ENCODE results near the gene ZNF747. TPM values are rescaled to one million over a fixed set of nuclear protein-coding genes. Genes with fewer than 3 reads are reported as not detected.

The ZNF747 gene
- total RNA-seq, 1 donor from 2014 or later: 8.9 TPM

DNA sequence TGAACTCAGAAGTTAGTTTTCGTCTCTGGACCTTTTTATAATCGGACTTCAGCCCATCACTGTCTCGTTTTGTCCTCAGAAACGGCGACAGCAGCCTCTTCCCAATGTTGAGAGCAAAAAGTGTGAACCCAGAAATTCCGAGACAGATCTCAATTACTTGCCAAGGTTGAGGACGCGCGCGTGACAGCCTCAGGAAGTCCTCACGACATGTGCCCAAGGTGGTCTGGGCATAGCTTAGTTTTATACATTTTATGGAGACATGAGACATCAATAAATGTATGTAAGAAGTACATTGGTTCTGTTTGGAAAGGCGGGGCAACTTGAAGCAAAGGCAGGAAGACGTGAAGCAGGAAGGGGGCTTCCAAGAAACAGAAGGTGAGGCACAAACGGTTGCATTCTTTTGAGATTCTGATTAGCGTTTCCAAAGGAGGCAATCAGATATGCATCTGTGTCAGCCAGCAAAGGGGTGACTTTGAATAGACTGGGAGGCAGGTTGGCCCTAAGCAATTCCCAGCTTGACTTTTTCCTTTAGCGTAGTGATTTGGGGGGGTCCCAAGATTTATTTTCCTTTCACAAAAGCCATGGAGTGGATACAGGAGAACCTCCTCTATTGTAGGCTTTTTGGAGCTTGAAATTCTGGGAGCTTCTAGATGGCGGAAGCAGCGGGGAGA, 583 bp upstream of the ZNF747 start:
- no peak for DNase-seq

DNA sequence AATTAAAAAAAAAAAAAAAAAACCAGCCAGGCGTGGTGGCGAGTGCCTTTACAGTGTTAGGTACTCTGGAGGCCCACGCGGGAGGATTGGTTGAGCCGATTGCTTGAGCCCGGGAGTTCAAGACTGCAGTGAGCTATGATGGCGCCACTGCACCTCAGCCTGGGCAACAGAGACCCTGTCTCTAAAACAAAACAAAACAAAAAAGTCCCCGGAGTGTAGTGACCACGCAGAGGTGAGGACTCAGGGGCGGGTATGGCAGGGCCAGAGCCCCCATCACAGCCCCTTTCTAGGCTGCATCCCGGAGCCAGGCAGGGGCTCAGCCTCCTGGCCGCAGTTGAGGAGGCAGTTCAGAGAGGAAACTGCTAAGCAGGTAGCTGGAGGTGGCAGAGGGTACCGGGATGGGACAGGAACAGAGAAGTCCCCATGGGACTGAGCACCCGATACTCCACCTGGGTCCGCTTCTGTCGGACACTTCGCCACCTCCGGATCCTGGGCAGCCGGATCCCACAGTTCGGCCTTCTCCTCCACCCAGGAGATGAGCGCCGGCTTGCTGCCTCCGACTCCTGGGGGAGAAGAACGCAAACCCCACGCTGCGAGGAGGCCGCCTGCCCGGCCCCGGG, 800 bp downstream of the ZNF747 start:
- peak overlapping the region; percentile 93 for H3K4me3 ChIP-seq
- peak overlapping the region; percentile 97 for H3K27ac ChIP-seq (replicated peaks)
- peaks cover 20% of the 10 kb centered on the region for H3K36me3 ChIP-seq
- DNase-seq: no peak
- intact Hi-C loops (cut with micrococcal nuclease): no loop called here
- no peaks in the 10 kb centered on the region for H3K27me3 ChIP-seq (ENCODE audit: low read depth)
- TF ChIP-seq, protein P1, sequence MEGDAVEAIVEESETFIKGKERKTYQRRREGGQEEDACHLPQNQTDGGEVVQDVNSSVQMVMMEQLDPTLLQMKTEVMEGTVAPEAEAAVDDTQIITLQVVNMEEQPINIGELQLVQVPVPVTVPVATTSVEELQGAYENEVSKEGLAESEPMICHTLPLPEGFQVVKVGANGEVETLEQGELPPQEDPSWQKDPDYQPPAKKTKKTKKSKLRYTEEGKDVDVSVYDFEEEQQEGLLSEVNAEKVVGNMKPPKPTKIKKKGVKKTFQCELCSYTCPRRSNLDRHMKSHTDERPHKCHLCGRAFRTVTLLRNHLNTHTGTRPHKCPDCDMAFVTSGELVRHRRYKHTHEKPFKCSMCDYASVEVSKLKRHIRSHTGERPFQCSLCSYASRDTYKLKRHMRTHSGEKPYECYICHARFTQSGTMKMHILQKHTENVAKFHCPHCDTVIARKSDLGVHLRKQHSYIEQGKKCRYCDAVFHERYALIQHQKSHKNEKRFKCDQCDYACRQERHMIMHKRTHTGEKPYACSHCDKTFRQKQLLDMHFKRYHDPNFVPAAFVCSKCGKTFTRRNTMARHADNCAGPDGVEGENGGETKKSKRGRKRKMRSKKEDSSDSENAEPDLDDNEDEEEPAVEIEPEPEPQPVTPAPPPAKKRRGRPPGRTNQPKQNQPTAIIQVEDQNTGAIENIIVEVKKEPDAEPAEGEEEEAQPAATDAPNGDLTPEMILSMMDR (IDR thresholded peaks at IDR 0.05; ENCODE audit: borderline replicate concordance): no peak
- H3K9me3 ChIP-seq (replicated peaks): no peaks in the 10 kb centered on the region
- H3K4me1 ChIP-seq: peaks cover 35% of the 10 kb centered on the region

More for the DNA sequence above, 583 bp upstream of the ZNF747 start:
- Histone ChIP-seq H3K9me3 (replicated peaks) (no peaks in the 10 kb centered on the region), H3K4me1 (peaks cover 48% of the 10 kb centered on the region), H3K4me3 (peak overlapping the region; percentile 93), H3K27me3 (ENCODE audit: low read depth) (no peaks in the 10 kb centered on the region), H3K36me3 (peaks cover 20% of the 10 kb centered on the region), H3K27ac (replicated peaks) (peak overlapping the region; percentile 97)
- TF ChIP-seq, protein P1 (IDR thresholded peaks at IDR 0.05; ENCODE audit: borderline replicate concordance): no peak
- intact Hi-C loops (cut with micrococcal nuclease): no loop called here

DNA sequence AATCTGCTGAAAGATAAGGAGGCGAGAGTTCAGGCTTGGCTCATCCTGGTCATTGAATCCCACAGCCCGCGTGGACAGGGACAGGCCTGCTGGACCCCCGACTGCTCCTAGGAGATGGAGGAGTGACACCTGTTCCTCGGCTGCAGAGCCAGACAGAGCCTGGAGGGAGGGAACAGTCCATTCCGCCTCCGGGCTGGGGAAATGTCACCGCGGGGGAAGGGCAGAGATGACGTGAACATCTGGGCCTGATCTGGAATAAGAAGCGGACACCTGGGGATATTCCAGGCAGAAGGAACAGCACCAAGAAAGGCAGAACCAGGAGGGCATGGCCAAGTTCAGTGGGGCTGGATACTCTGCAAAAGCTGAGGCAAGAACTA, 1.5 kb downstream of the ZNF747 start:
- H3K9me3 ChIP-seq (replicated peaks): no peaks in the 10 kb centered on the region
- peak overlapping the region; percentile 93 for H3K4me3 ChIP-seq
- TF ChIP-seq, protein P1 (IDR thresholded peaks at IDR 0.05; ENCODE audit: borderline replicate concordance): no peak
- no peak for DNase-seq
- H3K27me3 ChIP-seq (ENCODE audit: low read depth): no peaks in the 10 kb centered on the region
- intact Hi-C loops (cut with micrococcal nuclease): no loop called here
- H3K27ac ChIP-seq (replicated peaks): peak overlapping the region; percentile 97
- peaks cover 20% of the 10 kb centered on the region for H3K36me3 ChIP-seq
- H3K4me1 ChIP-seq: peaks cover 39% of the 10 kb centered on the region

DNA sequence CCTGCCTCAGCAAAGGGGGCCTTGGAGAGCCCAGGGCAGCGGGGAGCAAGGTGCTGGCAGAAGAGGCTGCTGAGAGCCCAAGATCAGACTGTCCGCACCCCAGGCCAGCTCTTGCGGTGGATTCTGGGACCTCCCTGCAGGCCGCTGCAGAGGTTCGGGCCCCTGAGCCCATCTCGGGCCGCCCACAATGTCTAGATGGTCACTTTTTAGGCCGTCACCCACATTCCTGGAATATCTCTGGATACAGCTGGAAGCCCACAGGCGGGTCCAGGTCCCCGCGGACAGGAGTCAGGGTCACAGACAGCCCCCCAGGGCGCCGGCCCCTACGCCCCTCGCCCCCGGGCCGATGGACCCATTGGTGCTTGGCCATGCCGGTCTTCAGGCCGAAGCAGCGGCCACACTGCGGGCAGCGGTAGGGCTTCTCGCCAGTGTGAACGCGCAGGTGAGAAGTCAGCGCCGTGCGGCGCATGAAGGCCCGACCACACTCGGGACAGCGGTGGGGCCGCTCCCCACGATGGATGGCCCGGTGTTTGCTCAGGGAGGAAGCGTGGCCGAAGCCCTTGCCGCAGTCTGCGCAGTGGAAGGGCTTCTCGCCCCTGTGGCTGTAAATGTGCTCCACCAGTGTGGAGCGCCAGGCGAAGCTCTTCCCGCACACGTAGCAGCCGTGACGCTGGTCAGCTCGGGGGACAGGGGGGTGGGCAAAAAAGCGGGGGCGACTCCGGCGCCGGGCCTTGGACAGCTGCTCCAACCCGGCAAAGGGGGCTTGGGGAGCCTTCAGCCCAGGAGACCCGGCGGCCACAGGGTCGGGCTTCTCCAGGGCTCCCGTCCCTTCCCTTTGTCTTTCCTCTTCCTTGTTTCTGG, 2.1 kb downstream of the ZNF747 start:
- no peak for DNase-seq
- H3K27me3 ChIP-seq (ENCODE audit: low read depth): no peaks in the 10 kb centered on the region
- H3K4me3 ChIP-seq: peak overlapping the region; percentile 93
- H3K36me3 ChIP-seq: peaks cover 20% of the 10 kb centered on the region
- H3K9me3 ChIP-seq (replicated peaks): no peaks in the 10 kb centered on the region
- TF ChIP-seq, protein P1 (IDR thresholded peaks at IDR 0.05; ENCODE audit: borderline replicate concordance): no peak
- peaks cover 45% of the 10 kb centered on the region for H3K4me1 ChIP-seq
- H3K27ac ChIP-seq (replicated peaks): no peak overlapping the region
- intact Hi-C loops (cut with micrococcal nuclease): no loop called here

DNA sequence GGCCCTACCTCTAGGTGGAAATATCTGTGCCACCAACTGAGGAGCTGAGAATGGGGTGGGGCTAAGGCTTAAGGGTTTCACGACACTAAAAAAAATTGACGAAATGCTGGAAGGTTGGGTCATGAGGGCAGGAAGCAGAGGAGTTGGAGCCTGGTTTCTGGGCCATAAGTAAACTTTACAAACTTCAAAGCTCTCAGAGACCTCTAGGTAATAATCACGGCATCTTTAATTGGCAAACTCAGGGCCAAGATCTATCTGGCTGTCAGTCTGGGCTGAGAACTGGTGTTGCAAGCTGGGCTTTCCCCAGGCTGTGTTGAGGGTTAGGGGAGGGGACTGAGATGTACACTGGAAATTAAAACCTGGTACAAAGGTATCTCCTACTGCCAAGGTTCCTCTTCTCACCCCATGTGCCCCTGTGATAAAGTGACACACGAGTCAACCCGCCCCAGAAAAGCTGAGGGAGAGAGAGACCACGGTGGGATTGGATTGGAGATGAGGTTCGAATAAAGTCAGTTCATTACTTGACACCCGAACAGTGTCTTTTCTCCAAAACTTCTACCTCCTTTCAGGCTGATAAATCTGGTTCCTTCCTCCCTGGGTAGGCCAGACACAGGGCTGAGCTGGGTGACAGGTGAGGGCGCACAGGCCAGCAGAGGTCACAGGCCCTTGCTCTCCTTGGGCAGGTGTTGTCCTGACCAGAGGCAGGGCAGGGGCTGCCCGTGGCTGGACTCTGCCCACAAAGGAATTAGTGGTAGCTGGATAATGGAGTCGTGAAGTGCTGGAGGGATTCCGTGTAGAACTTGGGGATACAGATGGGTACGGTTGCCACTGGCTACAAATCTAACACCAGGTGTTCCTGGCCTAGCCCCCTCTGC, 4.3 kb downstream of the ZNF747 start:
- H3K9me3 ChIP-seq (replicated peaks): no peaks in the 10 kb centered on the region
- TF ChIP-seq, protein P1 (IDR thresholded peaks at IDR 0.05; ENCODE audit: borderline replicate concordance): no peak
- peaks cover 44% of the 10 kb centered on the region for H3K4me1 ChIP-seq
- no peak overlapping the region for H3K4me3 ChIP-seq
- H3K27me3 ChIP-seq (ENCODE audit: low read depth): no peaks in the 10 kb centered on the region
- H3K27ac ChIP-seq (replicated peaks): peak overlapping the region; percentile 16
- no peak for DNase-seq
- peaks cover 20% of the 10 kb centered on the region for H3K36me3 ChIP-seq
- intact Hi-C loops (cut with micrococcal nuclease): no loop called here

Measured in left ventricle myocardium inferior (tissue), 1 donor.